ENCODE results near the gene RIN2.
A peak's percentile ranks its signal among the peaks of the same experiment; 100 is the strongest.

Gene RIN2

GRCh38 chr20:19767070-19767469 is 9.0 kb downstream of the RIN2 start:
- DNase-seq = no peak

- DNase-seq = no peak
Measured at GRCh38 chr20:19768325-19768842, 10.3 kb downstream of the RIN2 start.

GRCh38 chr20:19769507-19769906 is 11.4 kb downstream of the RIN2 start:
- DNase-seq = no peak

- no peak for DNase-seq
Measured at GRCh38 chr20:19770375-19770774, 12.3 kb downstream of the RIN2 start.

- DNase-seq = no peak
Measured at GRCh38 chr20:19771031-19771430, 13.0 kb downstream of the RIN2 start.

- no peak for DNase-seq
Measured at GRCh38 chr20:19773471-19773870, 15.4 kb downstream of the RIN2 start.

GRCh38 chr20:19774135-19774933 is 16.3 kb downstream of the RIN2 start:
- DNase-seq = no peak

GRCh38 chr20:19775353-19776253 is 17.5 kb downstream of the RIN2 start:
- DNase-seq = no peak

- no peak for DNase-seq
Measured at GRCh38 chr20:19777315-19777714, 19.3 kb downstream of the RIN2 start.

- no peak for DNase-seq
Measured at GRCh38 chr20:19777981-19778380, 19.9 kb downstream of the RIN2 start.

GRCh38 chr20:19778404-19778803 is 20.3 kb downstream of the RIN2 start:
- DNase-seq = no peak

GRCh38 chr20:19779634-19780033 is 21.6 kb downstream of the RIN2 start:
- no peak for DNase-seq

GRCh38 chr20:19780261-19780660 is 22.2 kb downstream of the RIN2 start:
- DNase-seq = no peak

GRCh38 chr20:19781235-19781634 is 23.2 kb downstream of the RIN2 start:
- DNase-seq = no peak

- DNase-seq = no peak
Measured at GRCh38 chr20:19782669-19783068, 24.6 kb downstream of the RIN2 start.

- DNase-seq = no peak
Measured at GRCh38 chr20:19783966-19784401, 25.9 kb downstream of the RIN2 start.

GRCh38 chr20:19784511-19785172 is 26.6 kb downstream of the RIN2 start:
- DNase-seq = peak; percentile 55

- no peak for DNase-seq
Measured at GRCh38 chr20:19785173-19785982, 27.3 kb downstream of the RIN2 start.

GRCh38 chr20:19785983-19786285 is 27.9 kb downstream of the RIN2 start:
- DNase-seq = no peak

- no peak for DNase-seq
Measured at GRCh38 chr20:19786311-19786710, 28.3 kb downstream of the RIN2 start.

- no peak for DNase-seq
Measured at GRCh38 chr20:19787366-19787765, 29.3 kb downstream of the RIN2 start.

- DNase-seq = no peak
Measured at GRCh38 chr20:19789009-19789408, 31.0 kb downstream of the RIN2 start.
